Gastrocnemius medialis (tissue), 4 donors: Measurements from ENCODE around the gene MAML2. TPM values are rescaled to one million over a fixed set of nuclear protein-coding genes. Genes with fewer than 3 reads are reported as not detected.

Source experiments
- ATAC-seq, 2 donors: fragments of 150-250 bp; one replicate each; pipeline ENCODE4 v1.9.1; 2016
- DNase-seq, 2 donors: peaks; one replicate each; pipeline ENCODE4 v3.0.0-alpha.2; 2019
- H3K27ac ChIP-seq, 4 donors: fragments of 200-600 bp; sonication (generic); 1 replicate in 1 of 4; 2 replicates in 3 of 4; pipeline ENCODE4 v1.5.1; 2016 to 2018; ENCODE audit warnings: mild to moderate bottlenecking in 2 of 4, moderate library complexity in 1 of 4
- H3K27me3 ChIP-seq, 3 donors: fragments of 200-600 bp; sonication (generic) in 2 of 3; 1 replicate in 1 of 3; 2 replicates in 2 of 3; pipeline versions ENCODE4 v1.5.1 to v1.6.0; 2016 to 2019; ENCODE audit warnings: mild to moderate bottlenecking in 1 of 3, moderate library complexity in 1 of 3
- H3K36me3 ChIP-seq, 2 donors: fragments of 200-600 bp; sonication (generic) in 1 of 2; one replicate each; pipeline ENCODE4 v1.5.1; 2017 to 2018
- H3K4me1 ChIP-seq, 2 donors: fragments of 200-600 bp; sonication (generic) in 1 of 2; one replicate each; pipeline ENCODE4 v1.5.1; 2016 to 2017; ENCODE audit warnings: mild to moderate bottlenecking in 2 of 2
- H3K4me3 ChIP-seq, 4 donors: fragments of 200-600 bp; sonication (generic) in 3 of 4; 1 replicate in 1 of 4; 2 replicates in 3 of 4; pipeline ENCODE4 v1.5.1; 2016 to 2019; ENCODE audit warnings: mild to moderate bottlenecking in 2 of 4
- H3K9me3 ChIP-seq, 3 donors: fragments of 200-600 bp; sonication (generic) in 2 of 3; 1 replicate in 1 of 3; 2 replicates in 2 of 3; pipeline ENCODE4 v1.5.1; 2016 to 2019
- CTCF ChIP-seq, 5 experiments: fragments of 450-650 bp in 3 of 5; fragments of 200-600 bp in 2 of 5; sonication (generic) in 2 of 5; IDR thresholded peaks in 4 of 5; conservative IDR thresholded peaks in 1 of 5; 1 replicate in 4 of 5; 2 replicates in 1 of 5; pipeline ENCODE4 v1.5.1; 2016 to 2019; ENCODE audit warnings: antibody characterized with exemption in 5 of 5, mild to moderate bottlenecking in 3 of 5, moderate library complexity in 3 of 5
- POLR2A ChIP-seq, 2 donors: fragments of 450-650 bp; IDR thresholded peaks; one replicate each; pipeline ENCODE4 v1.6.1; 2017; ENCODE audit warnings: antibody characterized with exemption in 2 of 2, mild to moderate bottlenecking in 2 of 2, moderate library complexity in 2 of 2
- in situ Hi-C, 4 donors: fragments of 200-750 bp; cut with MboI; loops; one replicate each; pipeline versions ENCODE4 v1.15.0 to v1.8.0; 2017; ENCODE audit warnings: low sequenced_read_pairs in 4 of 4
- intact Hi-C: fragments of 100-400 bp; cut with DNase I; formaldehyde crosslinking; loops from one replicate; pipeline ENCODE4 v1.15.1; 2023; ENCODE audit warnings: low total_unique reads
- total RNA-seq, 4 donors: library from RNA; depleted of rRNA; stranded (reverse); fragments of >200 nt; gene quantifications; one replicate each; pipeline versions ENCODE4 v1.1.0 to v1.2.3, GENCODE V29; 2016

MAML2 gene
- total RNA-seq, 4 donors from 2014 or later: 4.1 to 6.3 (median 4.8) TPM

- ATAC-seq: no peak
- Histone ChIP-seq H3K4me3 (no peak overlapping the region), H3K4me1 (peaks cover 0 to 10% of the 10 kb centered on the region in 2 donors), H3K9me3 (no peaks in the 10 kb centered on the region), H3K36me3 (no peaks in the 10 kb centered on the region), H3K27ac (no peak overlapping the region), H3K27me3 (no peaks in the 10 kb centered on the region)
- DNase-seq: no peak
- intact Hi-C loops (no loop called here), in situ Hi-C loops (no loop called here)
- no peak for TF ChIP-seq POLR2A (IDR thresholded peaks at IDR 0.05)
- TF ChIP-seq CTCF (IDR thresholded peaks at IDR 0.05 in 4 of 5, conservative IDR thresholded peaks at IDR 0.05 in 1 of 5): no peak
Measured at GRCh38 chr11:96101146-96101545, 241.8 kb downstream of the MAML2 start.

GRCh38 chr11:96098511-96099241 is 244.3 kb downstream of the MAML2 start:
- intact Hi-C loops: no loop called here
- Histone ChIP-seq H3K27me3 (no peaks in the 10 kb centered on the region), H3K27ac (peak overlapping the region in 1 of 4 donors; percentile 33), H3K4me3 (no peak overlapping the region), H3K9me3 (no peaks in the 10 kb centered on the region), H3K36me3 (no peaks in the 10 kb centered on the region), H3K4me1 (peaks cover 0 to 5% of the 10 kb centered on the region in 2 donors)
- in situ Hi-C loops: no loop called here
- ATAC-seq (no peak), DNase-seq (no peak)
- TF ChIP-seq POLR2A (IDR thresholded peaks at IDR 0.05) (no peak), CTCF (IDR thresholded peaks at IDR 0.05 in 4 of 5, conservative IDR thresholded peaks at IDR 0.05 in 1 of 5) (no peak)

- TF ChIP-seq POLR2A (IDR thresholded peaks at IDR 0.05) (no peak), CTCF (IDR thresholded peaks at IDR 0.05 in 4 of 5, conservative IDR thresholded peaks at IDR 0.05 in 1 of 5) (no peak)
- no peaks in the 10 kb centered on the region for H3K27me3 ChIP-seq
- in situ Hi-C loops (no loop called here), intact Hi-C loops (no loop called here)
- no peak for ATAC-seq
- no peak for DNase-seq
- H3K9me3 ChIP-seq: no peaks in the 10 kb centered on the region
- H3K4me1 ChIP-seq: peaks cover 0 to 5% of the 10 kb centered on the region in 2 donors
- no peak overlapping the region for H3K4me3 ChIP-seq
- no peaks in the 10 kb centered on the region for H3K36me3 ChIP-seq
- H3K27ac ChIP-seq: no peak overlapping the region
Measured at GRCh38 chr11:96097844-96098421, 245.1 kb downstream of the MAML2 start.

GRCh38 chr11:96096360-96096759 is 246.6 kb downstream of the MAML2 start:
- TF ChIP-seq CTCF (IDR thresholded peaks at IDR 0.05 in 4 of 5, conservative IDR thresholded peaks at IDR 0.05 in 1 of 5) (no peak), POLR2A (IDR thresholded peaks at IDR 0.05) (no peak)
- ATAC-seq: no peak

More at GRCh38 chr11:96096360-96096759, 246.6 kb downstream of the MAML2 start:
- in situ Hi-C loops (no loop called here), intact Hi-C loops (no loop called here)
- no peaks in the 10 kb centered on the region for H3K9me3 ChIP-seq
- no peak for DNase-seq
- H3K27me3 ChIP-seq: no peaks in the 10 kb centered on the region
- H3K4me1 ChIP-seq: peaks cover 0 to 5% of the 10 kb centered on the region in 2 donors
- H3K36me3 ChIP-seq: no peaks in the 10 kb centered on the region
- H3K27ac ChIP-seq: no peak overlapping the region
- H3K4me3 ChIP-seq: no peak overlapping the region
